ENCODE results near the gene CTRB1.
"Not testable (repeated sequence)": the region's sequence is repeated elsewhere in the genome, so short reads cannot be mapped to it uniquely, and the experiment has no call there.

CTRB1 gene

GRCh38 chr16:75240633-75241032 is 21.8 kb downstream of the CTRB1 start:
- DNase-seq (ENCODE audit: low read depth in 2 of 2), result not testable (repeated sequence)

- DNase-seq (ENCODE audit: low read depth in 2 of 2), result no peak
Measured at GRCh38 chr16:75241412-75241811, 22.6 kb downstream of the CTRB1 start.

- no peak for DNase-seq (ENCODE audit: low read depth in 2 of 2)
Measured at GRCh38 chr16:75241955-75242354, 23.2 kb downstream of the CTRB1 start.

GRCh38 chr16:75242436-75243078 is 23.8 kb downstream of the CTRB1 start:
- DNase-seq (ENCODE audit: low read depth in 2 of 2), result not testable (repeated sequence)

GRCh38 chr16:75243667-75244224 is 25.0 kb downstream of the CTRB1 start:
- no peak for DNase-seq (ENCODE audit: low read depth in 2 of 2)

- DNase-seq (ENCODE audit: low read depth in 2 of 2), result no peak
Measured at GRCh38 chr16:75244225-75244809, 25.5 kb downstream of the CTRB1 start.

GRCh38 chr16:75244844-75245758 is 26.3 kb downstream of the CTRB1 start:
- DNase-seq (ENCODE audit: low read depth in 2 of 2), result no peak

- DNase-seq (ENCODE audit: low read depth in 2 of 2), result no peak
Measured at GRCh38 chr16:75246504-75247205, 27.9 kb downstream of the CTRB1 start.

- DNase-seq (ENCODE audit: low read depth in 2 of 2), result no peak
Measured at GRCh38 chr16:75247249-75247648, 28.5 kb downstream of the CTRB1 start.

GRCh38 chr16:75248142-75248535 is 29.4 kb downstream of the CTRB1 start:
- DNase-seq (ENCODE audit: low read depth in 2 of 2), result no peak

- DNase-seq (ENCODE audit: low read depth in 2 of 2), result no peak
Measured at GRCh38 chr16:75248536-75249380, 30.0 kb downstream of the CTRB1 start.

GRCh38 chr16:75249441-75249840 is 30.7 kb downstream of the CTRB1 start:
- DNase-seq (ENCODE audit: low read depth in 2 of 2), result no peak

GRCh38 chr16:75250089-75250808 is 31.5 kb downstream of the CTRB1 start:
- no peak for DNase-seq (ENCODE audit: low read depth in 2 of 2)

- DNase-seq (ENCODE audit: low read depth in 2 of 2), result no peak
Measured at GRCh38 chr16:75250809-75251279, 32.1 kb downstream of the CTRB1 start.

- DNase-seq (ENCODE audit: low read depth in 2 of 2), result no peak
Measured at GRCh38 chr16:75251280-75252048, 32.7 kb downstream of the CTRB1 start, which contains the start of gene BCAR1. TSS of gene BCAR1 (minus strand) at chr16:75251624. CDS start at chr16:75251482, 142 bp downstream.

GRCh38 chr16:75252049-75252864 is 33.5 kb downstream of the CTRB1 start:
- no peak for DNase-seq (ENCODE audit: low read depth in 2 of 2)

GRCh38 chr16:75252946-75253911 is 34.4 kb downstream of the CTRB1 start:
- no peak for DNase-seq (ENCODE audit: low read depth in 2 of 2)

Measured in stimulated activated CD4-positive, alpha-beta T cell treated with anti-CD3 and anti-CD28 coated beads, Interleukin-15, amount 100 ng/mL, for 48 hours (primary cell).